Measurements from ENCODE around the gene B3GNT5.

B3GNT5 gene

GRCh38 chr3:183230826-183231225, 22.2 kb upstream of the B3GNT5 start:
- no peak for DNase-seq

GRCh38 chr3:183233966-183234365, 19.1 kb upstream of the B3GNT5 start:
- DNase-seq: no peak

DNA sequence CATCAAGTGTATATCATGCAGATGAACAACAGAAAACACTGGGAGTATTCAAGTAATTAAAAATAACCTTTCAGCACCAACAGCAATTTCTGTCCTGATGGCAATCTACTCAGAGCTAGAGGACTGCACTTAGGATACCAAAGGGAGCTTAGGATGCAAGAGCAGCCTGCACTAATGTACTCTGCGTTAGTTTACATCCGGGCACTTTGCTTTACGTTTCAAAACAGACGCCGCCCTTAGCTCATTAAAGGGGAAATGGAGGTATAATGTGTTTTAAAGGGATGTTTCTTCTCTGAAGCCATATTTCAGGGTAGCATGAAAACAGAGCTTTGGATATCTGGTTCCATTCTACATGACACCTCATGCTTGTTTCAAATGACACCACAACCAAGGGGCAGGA, 14.0 kb upstream of the B3GNT5 start:
- no peak for DNase-seq

GRCh38 chr3:183242431-183242830, 10.6 kb upstream of the B3GNT5 start:
- no peak for DNase-seq

GRCh38 chr3:183244219-183244618, 8.8 kb upstream of the B3GNT5 start:
- DNase-seq: no peak

DNA sequence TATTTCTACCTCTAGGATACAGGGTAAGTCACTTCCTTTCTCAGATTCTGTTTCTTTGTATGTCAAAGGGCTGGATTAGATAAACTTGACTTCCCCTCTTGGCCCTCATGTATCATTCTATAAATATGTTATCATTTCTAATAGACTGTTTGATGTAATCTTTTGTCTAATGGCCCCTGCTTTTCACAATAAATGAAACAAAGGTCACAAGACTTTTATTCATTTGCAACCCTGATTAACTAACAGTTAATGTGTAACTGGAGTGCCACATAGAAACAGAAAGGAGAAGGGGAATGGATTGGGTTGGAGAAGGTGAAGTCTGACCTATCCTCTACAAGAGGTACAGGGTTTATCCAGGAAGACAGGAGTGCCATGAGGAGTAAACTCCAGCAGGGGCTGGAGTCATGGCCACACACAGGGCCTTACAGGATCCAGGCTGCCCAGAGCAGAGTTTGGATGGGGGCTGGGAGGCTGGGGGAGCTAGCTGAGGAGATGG, 8.0 kb upstream of the B3GNT5 start:
- no peak for DNase-seq

DNA sequence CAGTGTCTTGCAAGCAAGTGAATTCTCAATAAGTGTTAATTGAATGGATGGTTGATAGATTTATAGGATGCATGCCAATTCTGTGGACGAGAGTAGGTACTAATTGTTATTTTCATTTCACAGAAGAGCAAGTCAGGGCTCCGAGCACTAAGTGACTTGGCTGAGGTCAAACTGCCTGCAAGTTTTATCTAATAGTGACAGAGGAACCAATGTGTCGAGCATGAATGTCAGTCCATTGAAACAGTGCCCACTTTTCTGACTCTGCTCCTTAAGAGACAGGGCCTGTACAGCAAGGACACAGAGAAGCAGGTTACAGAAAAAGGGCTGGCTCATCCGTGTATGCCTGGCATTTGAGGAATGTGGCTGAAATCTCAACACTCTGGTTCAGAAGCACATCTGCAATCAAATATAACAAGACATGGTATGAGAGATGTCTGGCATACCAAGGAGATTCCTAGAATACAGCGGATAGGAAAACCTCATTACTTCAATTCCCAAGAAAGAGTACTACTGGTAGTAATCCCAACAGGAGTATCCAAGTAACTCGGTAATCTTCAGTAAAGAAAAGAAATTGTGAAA, 6.0 kb upstream of the B3GNT5 start:
- no peak for DNase-seq

- no peak for DNase-seq
Observed at GRCh38 chr3:183249006-183249718, 3.9 kb upstream of the B3GNT5 start.

GRCh38 chr3:183252118-183252782, 803 bp upstream of the B3GNT5 start:
- DNase-seq: no peak

GRCh38 chr3:183253528-183254486, 754 bp downstream of the B3GNT5 start:
- peak; percentile 54 to 65 for DNase-seq

DNA sequence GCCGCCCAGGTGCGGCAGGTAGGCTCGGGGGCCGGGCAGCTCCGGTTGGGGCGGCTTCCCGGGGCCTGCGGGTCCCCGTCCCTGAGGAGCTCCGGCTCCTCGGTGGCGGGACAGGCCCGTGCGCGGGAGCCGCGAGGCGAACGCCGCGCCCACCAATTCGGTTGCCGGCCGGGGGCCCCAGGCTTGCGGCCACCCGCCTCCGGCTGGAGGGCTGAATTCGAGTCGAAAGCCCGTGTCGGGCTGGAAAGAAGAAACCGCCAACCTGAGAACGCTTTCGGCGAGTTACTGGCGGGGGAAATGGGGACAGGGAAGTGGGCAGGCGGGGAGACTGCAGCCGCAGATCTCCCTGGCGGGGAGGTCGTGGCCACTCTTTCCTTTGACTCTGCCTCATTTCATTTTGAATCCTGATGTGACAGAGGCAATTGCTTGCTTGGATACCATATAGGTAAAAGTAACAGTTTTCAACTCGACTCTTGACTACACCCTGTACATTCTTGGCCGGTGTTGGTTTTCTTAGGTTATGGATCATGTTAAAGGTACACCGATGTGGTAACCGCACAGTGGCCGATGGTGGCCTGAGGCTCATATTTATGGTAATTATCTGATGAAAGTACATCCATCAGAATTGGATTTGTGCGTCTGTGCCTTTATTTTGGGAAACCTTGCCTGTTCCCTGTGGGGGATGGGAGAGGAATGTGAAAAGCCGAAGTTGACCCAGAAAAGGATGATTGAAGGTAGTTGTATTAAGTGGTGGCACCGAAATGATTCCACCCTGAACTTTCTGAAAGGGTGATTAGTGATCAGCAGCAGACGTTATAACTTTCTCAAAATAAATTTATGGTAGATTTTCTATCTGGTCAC, 1.7 kb downstream of the B3GNT5 start:
- peak in 1 of 2 experiments; percentile 58 for DNase-seq

DNA sequence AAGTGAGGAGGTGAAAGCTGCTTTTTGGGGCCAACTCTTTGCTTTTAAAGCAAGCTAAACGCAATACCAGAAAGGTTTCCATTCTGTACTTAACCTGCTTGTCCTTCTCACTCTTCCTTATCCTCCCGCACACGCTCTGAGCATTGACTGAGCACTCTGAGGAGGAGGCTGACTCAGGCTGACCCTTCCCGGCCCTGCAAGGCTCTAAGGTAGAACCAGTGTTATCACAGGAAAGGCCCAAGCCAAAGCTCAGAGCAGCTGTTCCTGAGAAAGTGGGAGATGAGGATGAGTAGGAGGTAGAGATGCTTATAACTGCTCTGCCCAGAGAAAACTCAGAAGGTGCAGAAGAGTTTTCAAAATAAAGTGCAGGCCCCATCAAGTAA, 2.3 kb downstream of the B3GNT5 start:
- peak in 1 of 2 experiments; percentile 33 for DNase-seq

DNA sequence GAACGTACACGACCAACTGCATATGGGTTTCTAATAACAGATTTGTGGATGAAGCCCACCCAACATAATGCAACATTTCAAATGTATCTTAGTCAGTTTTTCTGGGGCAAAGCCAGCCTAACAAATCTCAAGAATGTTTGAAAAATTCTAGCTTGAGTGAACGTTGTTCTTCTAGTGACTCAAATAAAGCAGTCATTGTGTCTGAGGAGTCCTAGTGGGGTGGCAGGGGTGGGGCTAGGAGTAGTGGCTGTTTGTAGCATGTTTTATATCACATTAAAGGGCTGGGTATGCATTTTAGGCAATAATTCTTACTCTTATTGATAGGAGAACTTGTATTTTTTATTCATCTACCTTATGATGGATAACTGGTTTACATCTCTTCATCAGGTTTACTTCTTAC, 6.0 kb downstream of the B3GNT5 start:
- no peak for DNase-seq

DNA sequence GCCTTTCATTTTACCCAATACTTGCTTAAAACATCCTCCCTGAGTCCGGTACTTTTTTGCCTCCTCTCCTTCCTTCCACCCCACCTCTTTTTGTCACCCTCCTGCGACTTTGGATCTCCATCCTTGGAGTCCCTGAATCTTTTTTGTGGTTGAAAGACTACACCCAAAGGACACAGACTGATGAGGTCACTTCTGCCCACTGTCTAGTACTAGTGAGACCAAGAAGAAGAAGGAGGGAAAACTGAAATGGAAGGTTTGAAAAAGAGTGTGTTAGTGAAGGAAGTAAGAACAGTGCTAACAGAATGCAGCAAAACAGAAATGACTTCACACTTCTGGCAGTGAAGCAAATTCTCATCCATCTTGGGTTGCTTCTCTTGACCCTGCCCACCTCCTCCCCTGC, 6.6 kb downstream of the B3GNT5 start:
- no peak for DNase-seq

DNA sequence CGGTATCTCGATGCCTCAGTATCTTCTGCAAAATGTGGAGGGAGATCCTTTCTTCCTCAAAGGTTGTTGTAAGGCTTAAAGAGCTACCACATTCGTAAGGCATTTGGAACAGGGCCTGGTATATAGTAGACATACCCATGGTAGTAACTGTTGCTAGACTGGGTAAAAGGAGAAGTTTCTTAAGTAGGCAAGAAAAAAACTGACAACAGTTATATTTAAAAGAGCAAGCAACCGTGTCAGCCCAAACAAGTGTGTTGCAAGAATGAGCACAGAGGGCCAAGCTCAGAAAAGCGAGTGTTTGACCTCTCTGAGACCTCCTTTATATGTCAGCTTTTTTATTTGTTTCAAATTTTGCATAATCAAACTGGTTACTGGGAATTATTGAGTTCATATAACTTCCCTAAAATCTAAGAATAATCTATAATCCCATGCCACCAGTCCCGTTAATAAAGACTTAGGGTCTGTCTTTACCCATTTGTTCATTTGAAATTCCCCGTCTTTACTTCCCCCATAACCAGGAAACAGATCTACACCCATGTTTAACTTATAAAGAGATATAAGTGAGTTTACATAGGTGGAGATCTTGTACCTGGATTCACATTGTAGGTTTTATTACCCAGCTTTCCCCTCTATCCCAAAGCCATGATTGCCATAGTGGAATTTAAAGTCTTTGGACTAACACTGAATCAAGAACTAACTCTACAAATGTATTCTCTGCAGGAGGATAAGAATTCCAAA, 7.3 kb downstream of the B3GNT5 start:
- no peak for DNase-seq

GRCh38 chr3:183261151-183261724, 8.2 kb downstream of the B3GNT5 start:
- no peak for DNase-seq

DNA sequence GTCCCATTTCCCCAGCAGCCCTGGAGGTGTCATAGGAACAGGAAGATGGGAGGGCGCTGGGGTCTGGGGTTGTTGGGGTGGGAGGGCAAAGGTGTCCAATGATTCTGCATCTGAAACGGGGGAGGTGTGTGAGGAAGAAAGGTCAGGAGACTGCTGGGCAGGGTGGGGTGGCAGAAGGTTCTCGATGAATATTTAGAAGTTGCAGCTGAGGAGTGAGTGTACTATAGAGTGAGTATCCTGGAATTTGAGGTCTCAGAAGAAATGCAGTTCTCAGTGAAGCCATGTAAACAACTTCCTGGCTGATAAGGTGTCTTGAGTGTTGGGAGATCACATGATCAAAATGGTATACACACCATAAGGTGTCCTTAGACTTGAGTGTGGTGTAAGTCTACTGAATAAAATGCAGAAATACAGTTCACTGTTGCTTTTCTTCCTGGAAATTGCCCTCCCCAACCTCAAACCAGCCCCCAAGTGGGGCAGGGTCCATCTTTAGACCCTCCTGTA, 9.9 kb downstream of the B3GNT5 start:
- DNase-seq: no peak

DNA sequence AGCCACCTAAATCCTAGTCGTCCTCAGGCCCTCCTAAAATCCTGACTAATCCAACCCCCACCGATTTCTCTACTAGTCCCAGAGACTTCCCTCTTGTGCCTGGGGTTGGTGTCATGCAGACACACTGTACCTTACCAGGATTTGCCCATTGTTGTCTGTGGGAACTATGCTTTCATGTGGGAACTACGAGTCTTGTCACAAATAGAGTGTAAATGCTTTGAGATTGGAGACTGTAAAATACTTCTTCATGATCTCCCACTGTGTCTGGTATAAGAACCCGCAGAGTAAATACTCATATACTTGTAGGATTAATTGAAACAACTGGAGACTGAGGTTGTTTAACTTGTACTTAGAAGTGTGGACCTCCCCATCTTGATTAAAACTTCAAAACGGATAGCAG, 11.2 kb downstream of the B3GNT5 start:
- no peak for DNase-seq

DNA sequence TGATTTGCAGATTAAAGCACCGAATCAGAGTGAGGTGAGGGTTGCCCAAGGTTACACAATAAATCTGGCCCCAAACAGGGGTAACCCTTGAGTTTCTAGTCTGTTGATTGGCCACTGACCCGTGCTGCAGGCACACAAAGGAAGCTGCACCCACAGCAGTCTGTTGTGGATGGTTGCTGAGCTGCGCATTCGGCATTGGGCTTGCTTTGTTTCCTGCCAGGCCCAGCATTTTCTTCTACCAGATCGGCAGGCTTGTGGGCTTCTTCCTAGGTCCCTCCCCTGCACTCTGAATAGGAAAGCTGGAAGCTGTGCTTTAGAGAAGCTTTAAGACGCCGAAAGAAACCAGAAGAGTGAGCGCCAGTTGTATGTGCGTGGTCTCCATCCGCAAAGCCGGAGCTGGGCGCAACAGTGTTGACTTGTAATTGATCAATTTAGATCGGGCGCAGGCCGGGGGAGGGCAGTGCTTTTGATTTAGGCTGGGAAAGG, 12.1 kb downstream of the B3GNT5 start:
- DNase-seq: peak in 1 of 2 experiments; percentile 31

- DNase-seq: peak; percentile 65 to 66
Observed at GRCh38 chr3:183265834-183266417, 12.9 kb downstream of the B3GNT5 start.
